GM20000 (cell line): ENCODE measurements around the gene HDAC4.

Source experiments
- DNase-seq: peaks from one replicate; pipeline ENCODE4 v3.0.0; 2012; ENCODE audit warnings: low spot score
- CTCF ChIP-seq: IDR thresholded peaks from 2 replicates; pipeline ENCODE4 v1.5.1; 2012; ENCODE audit warnings: mild to moderate bottlenecking, control low read depth; ENCODE audit errors: extremely low read depth, missing control alignments

Gene HDAC4

GRCh38 chr2:239081046-239081445 lies 319.8 kb downstream of the HDAC4 start:
- TF ChIP-seq CTCF, result no peak
- no peak for DNase-seq

- no peak for DNase-seq
- TF ChIP-seq CTCF, result no peak
Observed at GRCh38 chr2:239079671-239080294, 321.0 kb downstream of the HDAC4 start.

GRCh38 chr2:239078128-239078924 lies 322.5 kb downstream of the HDAC4 start:
- no peak for TF ChIP-seq CTCF
- no peak for DNase-seq

- no peak for TF ChIP-seq CTCF
- no peak for DNase-seq
Observed at GRCh38 chr2:239077260-239077659, 323.6 kb downstream of the HDAC4 start.

GRCh38 chr2:239075918-239076758 lies 324.7 kb downstream of the HDAC4 start:
- TF ChIP-seq CTCF, result no peak
- DNase-seq, result no peak

- TF ChIP-seq CTCF, result no peak
- no peak for DNase-seq
Observed at GRCh38 chr2:239073745-239074530, 326.9 kb downstream of the HDAC4 start.
